IPS-18c (cell line): Measurements from ENCODE around the gene ZNF668.
"Not testable (repeated sequence)": the region's sequence is repeated elsewhere in the genome, so short reads cannot be mapped to it uniquely, and the experiment has no call there.

Experiments used
- H3K4me3 ChIP-seq: 2 replicates; pipeline ENCODE4 v1.7.0; 2013; ENCODE audit warnings: low read depth, mild to moderate bottlenecking, low read length, moderate library complexity; ENCODE audit not compliant: insufficient read depth
- H3K9me3 ChIP-seq: one replicate; pipeline ENCODE4 v1.6.1; 2013; ENCODE audit warnings: mild to moderate bottlenecking, low read length, moderate library complexity; ENCODE audit not compliant: control insufficient read depth, insufficient read depth

The ZNF668 gene

GRCh38 chr16:31036691-31037090 is 37.3 kb downstream of the ZNF668 start:
- Histone ChIP-seq H3K4me3 (no peak overlapping the region), H3K9me3 (no peaks in the 10 kb centered on the region)

GRCh38 chr16:31033709-31034492 is 40.1 kb downstream of the ZNF668 start:
- H3K4me3 ChIP-seq: peak overlapping the region; percentile 100
- no peaks in the 10 kb centered on the region for H3K9me3 ChIP-seq

GRCh38 chr16:31032736-31033708 is 41.0 kb downstream of the ZNF668 start, which contains the start of gene STX4:
STX4 (plus strand) TSS chr16:31033558; CDS start chr16:31033806, 248 bp downstream.
- H3K9me3 ChIP-seq: no peaks in the 10 kb centered on the region
- peak within 1 kb of the TSS; percentile 100 for H3K4me3 ChIP-seq

GRCh38 chr16:31031276-31031675 is 42.8 kb downstream of the ZNF668 start:
- H3K9me3 ChIP-seq: no peaks in the 10 kb centered on the region
- H3K4me3 ChIP-seq: no peak overlapping the region

GRCh38 chr16:31029272-31029671 is 44.8 kb downstream of the ZNF668 start:
- H3K4me3 ChIP-seq: no peak overlapping the region
- H3K9me3 ChIP-seq: no peaks in the 10 kb centered on the region

- Histone ChIP-seq H3K4me3 (no peak overlapping the region), H3K9me3 (no peaks in the 10 kb centered on the region)
These were observed 48.7 kb downstream of the ZNF668 start for GRCh38 chr16:31025339-31025738.

- Histone ChIP-seq H3K9me3 (no peaks in the 10 kb centered on the region), H3K4me3 (no peak overlapping the region)
These were observed 50.3 kb downstream of the ZNF668 start for GRCh38 chr16:31023627-31024226.

- no peak overlapping the region for H3K4me3 ChIP-seq
- H3K9me3 ChIP-seq: no peaks in the 10 kb centered on the region
These were observed 50.8 kb downstream of the ZNF668 start for GRCh38 chr16:31023252-31023602.

- Histone ChIP-seq H3K9me3 (no peaks in the 10 kb centered on the region), H3K4me3 (no peak overlapping the region)
These were observed 51.3 kb downstream of the ZNF668 start for GRCh38 chr16:31022544-31023251.

- Histone ChIP-seq H3K9me3 (no peaks in the 10 kb centered on the region), H3K4me3 (no peak overlapping the region)
These were observed 53.5 kb downstream of the ZNF668 start for GRCh38 chr16:31020536-31020935.

- H3K4me3 ChIP-seq, H3K9me3 ChIP-seq: not testable (repeated sequence)
These were observed 56.3 kb downstream of the ZNF668 start for GRCh38 chr16:31017756-31018155.

- H3K9me3 ChIP-seq: peaks cover 3% of the 10 kb centered on the region
- no peak overlapping the region for H3K4me3 ChIP-seq
These were observed 58.0 kb downstream of the ZNF668 start for GRCh38 chr16:31016018-31016417.

GRCh38 chr16:31013292-31013691 is 60.7 kb downstream of the ZNF668 start:
- not testable (repeated sequence) for H3K9me3 ChIP-seq, H3K4me3 ChIP-seq

- H3K9me3 ChIP-seq: not testable (repeated sequence)
These were observed 62.2 kb downstream of the ZNF668 start for GRCh38 chr16:31011815-31012214.

More at GRCh38 chr16:31011815-31012214, 62.2 kb downstream of the ZNF668 start:
- not testable (repeated sequence) for H3K4me3 ChIP-seq
